ENCODE results near the gene POLR1B.
A peak's percentile ranks its signal among the peaks of the same experiment; 100 is the strongest.
"Not testable (repeated sequence)": the region's sequence is repeated elsewhere in the genome, so short reads cannot be mapped to it uniquely, and the experiment has no call there.

The POLR1B gene

DNA sequence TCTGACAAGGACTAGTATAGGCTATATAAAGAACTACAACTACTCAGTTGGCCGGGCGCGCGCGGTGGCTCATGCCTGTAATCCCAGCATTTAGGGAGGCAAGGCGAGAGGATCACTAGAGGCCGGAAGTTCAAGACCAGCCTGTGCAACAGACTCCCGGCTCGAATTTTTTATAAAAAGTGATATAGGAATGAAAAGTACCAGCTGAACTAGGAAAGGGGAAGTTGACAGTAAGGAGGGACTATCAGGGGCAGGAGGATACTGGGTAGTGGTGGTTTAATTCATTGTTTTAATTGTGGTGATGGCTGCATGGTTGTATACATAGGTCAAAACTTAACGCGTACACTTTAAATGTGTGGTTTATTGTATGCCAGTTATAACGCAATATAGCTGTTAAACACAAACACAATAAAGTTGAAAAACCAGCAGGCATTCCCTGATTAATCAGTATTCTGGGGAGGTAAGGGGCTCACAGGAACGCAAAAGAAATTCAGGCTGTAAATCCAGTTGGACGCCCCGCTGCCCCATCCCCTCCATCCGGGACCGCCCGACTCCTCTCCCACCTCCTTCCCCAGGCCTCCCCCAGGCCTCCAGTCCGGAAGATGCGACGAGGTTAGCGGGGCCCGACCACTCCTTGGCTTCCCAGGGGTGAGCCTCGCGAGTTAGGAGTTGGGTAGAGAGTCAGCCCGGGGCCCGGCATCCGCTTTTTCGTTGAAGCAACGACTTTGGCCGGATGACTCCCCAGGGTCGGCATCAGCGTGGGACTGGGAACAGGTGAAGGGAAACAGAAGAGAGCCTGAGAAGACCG is 746 bp upstream of the POLR1B start:
- DNase-seq (ENCODE audit: low read depth in 2 of 2), result peak; percentile 47 to 56

DNA sequence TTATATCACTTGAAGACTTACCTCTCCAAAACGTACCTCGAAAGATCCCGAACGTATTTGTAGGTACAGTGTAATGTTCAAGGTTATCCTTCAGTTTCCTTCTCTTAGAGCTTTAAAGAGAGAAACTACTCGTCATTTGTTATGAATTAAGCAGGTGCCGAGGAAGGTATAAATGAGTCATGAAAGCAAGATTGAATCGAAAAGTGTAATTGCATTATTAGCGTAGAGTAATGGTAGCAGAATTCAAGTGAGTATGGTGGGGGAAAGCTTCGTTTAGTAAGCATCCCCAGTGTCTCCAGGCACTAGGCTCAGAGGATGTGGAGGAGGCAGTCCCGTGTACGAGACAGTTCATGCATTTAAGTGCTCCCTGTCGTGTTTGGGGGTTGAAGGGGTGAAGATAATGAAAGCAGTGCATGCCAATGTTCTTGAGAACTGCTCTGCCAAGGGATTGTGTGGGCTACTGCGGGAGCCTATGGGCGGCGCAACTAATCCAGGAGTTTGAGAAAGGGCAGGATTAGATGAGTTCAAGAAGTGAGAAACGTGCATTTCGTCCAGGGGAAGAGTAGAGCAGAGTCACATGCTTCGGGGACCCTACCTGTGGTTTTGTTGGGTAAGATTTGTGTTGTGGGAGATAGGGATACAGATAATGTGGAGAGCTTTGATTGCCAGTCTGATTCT is 858 bp downstream of the POLR1B start:
- no peak for DNase-seq (ENCODE audit: low read depth in 2 of 2)

DNA sequence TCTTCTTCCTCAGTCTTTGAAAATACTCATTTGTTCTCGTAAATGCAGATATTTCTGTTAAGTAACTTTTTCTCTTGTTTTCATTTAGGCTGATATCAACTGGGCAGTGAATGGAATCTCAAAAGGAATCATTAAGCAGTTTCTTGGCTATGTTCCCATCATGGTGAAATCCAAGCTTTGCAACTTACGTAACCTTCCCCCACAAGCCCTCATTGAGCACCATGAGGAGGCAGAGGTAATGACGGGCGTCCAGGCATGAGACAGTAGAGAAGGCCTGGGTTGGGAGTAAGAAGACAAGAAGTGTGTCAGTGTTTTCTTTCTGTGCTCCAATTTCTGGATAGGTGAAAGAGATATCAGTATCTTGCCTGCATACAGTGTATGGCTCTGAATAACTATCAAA is 5.1 kb downstream of the POLR1B start:
- DNase-seq (ENCODE audit: low read depth in 2 of 2), result no peak

DNA sequence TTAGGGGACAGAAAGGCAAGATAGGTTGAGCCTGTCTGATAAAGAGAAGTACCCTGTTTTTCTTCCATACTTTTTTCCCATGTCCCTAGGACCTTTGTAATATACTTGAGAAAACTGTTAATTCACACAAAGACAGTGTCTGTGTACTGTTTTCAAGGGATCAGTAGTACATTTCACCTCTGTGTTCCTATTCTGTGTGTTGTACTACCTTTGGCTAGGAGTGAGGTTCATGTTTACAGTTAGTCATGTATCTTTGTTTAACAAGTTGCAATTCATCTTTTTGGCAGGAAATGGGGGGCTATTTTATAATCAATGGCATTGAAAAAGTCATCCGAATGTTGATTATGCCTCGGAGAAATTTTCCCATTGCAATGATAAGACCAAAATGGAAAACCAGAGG is 6.7 kb downstream of the POLR1B start:
- DNase-seq (ENCODE audit: low read depth in 2 of 2), result no peak

DNA sequence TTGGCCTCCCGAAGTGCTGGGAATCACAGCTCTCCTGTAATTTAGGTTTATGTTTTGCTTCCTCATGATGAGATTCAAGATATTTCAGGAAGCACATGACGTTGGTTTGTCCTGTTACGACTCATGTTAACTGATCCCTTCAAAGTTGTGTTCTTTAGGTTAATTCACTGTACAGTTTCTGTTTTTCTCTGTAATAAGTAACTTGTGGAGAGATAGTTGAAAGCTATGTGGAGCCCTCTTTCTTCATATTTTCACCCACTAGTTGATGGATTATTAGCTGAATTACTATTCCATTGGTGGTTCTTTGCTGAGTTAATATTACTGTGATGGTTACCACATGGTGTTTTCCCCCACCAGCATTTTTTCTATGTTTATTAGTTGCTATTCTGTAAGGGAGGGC is 23.8 kb downstream of the POLR1B start:
- no peak for DNase-seq (ENCODE audit: low read depth in 2 of 2)

DNA sequence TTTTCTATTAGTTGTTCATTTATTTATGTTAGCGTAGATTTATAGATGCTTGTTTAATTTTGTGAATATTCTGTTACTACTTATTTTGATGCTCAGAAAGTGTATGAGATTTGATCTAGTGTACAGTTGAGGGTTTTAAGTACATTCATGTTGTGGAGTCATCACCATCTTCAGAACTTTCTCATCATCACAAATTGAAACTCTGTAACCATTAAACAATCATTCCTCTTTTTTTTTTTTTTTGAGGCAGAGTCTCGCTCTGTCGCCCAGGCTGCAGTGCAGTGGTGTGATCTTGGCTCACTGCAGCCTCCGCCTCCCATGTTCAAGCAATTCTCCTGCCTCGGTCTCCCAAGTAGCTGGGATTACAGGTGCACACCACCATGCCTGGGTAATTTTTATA is 24.2 kb downstream of the POLR1B start:
- DNase-seq (ENCODE audit: low read depth in 2 of 2), result not testable (repeated sequence)

DNA sequence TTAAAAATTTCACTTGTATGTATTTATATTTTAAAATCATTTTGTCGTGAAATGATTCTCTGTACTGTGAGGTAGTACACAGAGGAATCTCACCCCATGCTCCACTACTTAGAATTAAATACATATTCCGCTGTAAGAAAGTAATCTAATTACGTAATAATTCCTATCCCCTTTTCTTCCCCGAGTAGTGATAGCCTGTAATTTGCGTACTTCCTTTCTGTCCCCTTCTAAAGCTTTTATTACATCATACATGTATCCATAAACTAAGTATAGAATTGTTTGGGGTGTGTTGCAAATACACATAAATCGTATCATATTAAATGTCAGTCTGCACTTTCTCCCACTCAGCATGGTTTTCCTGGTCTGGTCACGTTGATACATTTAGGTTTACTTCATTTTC is 29.7 kb downstream of the POLR1B start:
- no peak for DNase-seq (ENCODE audit: low read depth in 2 of 2)

DNA sequence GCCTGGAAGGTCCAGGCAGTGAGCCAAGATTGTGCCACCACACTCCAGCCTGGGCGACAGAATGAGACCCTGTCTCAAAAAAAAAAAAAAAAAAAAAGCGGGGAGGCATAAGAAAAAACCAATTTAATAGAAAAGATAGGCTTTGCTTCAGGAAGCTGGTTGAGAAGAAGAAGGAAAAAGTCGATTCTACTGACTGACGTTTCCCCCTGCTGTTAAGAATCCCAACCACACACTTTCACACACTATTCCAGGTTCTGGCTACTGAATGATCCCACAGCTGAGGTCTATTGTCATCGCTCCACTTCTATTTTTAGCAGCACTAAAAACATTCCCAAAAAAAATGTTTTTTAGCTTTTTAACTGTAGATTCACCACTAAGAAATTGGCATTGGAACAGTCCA is 35.5 kb downstream of the POLR1B start:
- DNase-seq (ENCODE audit: low read depth in 2 of 2), result no peak

DNA sequence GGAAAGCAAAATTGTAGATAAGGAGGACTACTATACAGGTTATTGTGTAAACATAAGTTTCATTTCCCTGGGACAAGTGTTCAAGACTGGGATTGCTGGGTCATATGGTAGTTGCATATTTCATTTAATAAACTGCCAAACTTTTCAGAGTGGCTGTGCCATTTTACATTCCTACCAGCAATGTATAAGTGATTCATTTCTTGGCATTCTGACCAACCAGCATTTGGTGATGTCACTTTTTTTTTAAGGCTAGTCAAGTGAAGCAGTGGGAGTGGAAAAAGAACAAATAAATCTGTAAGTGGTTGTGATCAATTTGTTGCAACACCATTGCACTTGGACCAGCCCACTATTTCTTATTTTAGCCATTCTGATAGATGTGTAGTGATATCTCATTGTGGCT is 37.0 kb downstream of the POLR1B start:
- DNase-seq (ENCODE audit: low read depth in 2 of 2), result no peak

DNA sequence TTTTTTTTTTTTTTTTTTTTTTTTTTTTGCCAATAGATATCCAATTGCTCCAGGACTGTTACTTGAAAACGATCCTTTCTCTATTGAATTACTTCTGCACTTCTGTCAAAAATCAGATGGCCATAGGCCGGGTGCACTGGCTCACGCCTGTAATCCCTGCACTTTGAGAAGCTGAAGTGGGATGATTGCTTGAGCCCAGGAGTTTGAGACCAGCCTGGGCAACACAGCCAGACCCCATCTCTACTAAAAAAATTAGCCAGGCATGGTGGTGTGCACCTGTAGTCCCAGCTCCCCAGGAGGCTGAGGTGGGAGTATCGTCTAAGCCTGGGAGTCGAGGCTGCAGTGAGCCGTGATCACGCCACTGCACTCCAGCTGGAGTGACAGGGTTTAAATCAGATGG is 37.8 kb downstream of the POLR1B start:
- DNase-seq (ENCODE audit: low read depth in 2 of 2), result no peak

DNA sequence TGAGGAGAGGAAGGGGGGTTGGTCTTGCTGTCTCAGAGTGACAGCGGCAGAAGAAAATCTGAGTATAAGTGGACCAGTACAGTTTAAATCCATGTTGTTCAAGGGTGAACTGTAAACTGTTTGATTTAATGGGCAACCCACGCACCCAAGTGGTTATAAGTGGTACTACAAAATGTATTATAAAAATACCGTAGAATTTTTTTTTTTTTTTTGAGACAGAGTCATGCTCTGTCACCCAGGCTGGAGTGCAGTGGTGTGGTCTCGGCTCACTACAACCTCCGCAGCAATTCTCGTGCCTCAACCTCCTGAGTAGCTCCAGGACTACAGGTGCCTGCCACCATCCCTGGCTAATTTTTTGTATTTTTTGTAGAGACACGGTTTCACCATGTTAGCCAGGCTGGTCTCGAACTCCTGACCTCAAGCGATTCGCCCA is 40.1 kb downstream of the POLR1B start:
- no peak for DNase-seq (ENCODE audit: low read depth in 2 of 2)

DNA sequence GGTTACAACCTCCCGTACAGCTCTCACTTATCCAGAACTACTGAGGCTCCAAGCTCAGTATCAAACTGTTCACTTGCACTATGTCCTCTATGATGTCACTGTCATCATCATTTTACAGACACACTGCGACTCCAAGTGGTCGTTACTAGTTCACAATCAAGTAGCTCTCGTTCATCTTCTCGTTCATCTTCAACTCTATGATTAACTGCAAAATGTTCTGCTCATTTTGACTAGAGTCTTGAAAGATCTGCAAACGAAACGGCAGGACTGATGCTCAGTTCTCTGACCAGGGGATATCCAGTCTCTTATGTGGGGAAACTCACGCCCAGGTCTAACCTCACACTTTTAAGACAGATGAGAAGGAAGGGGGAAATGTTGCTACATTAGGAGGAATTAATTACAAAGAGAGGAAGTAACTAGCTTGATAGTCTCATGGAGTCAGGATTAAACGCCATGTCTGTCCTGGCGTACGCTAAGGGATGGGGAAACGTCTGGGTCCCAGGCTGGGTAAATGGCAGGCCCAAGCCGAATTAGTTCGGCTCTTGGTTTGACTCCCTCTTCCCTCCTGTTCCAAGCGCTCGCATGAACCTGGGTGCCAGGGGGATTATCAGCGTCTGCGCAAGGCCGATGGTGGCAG is 41.4 kb downstream of the POLR1B start:
- no peak for DNase-seq (ENCODE audit: low read depth in 2 of 2)

DNA sequence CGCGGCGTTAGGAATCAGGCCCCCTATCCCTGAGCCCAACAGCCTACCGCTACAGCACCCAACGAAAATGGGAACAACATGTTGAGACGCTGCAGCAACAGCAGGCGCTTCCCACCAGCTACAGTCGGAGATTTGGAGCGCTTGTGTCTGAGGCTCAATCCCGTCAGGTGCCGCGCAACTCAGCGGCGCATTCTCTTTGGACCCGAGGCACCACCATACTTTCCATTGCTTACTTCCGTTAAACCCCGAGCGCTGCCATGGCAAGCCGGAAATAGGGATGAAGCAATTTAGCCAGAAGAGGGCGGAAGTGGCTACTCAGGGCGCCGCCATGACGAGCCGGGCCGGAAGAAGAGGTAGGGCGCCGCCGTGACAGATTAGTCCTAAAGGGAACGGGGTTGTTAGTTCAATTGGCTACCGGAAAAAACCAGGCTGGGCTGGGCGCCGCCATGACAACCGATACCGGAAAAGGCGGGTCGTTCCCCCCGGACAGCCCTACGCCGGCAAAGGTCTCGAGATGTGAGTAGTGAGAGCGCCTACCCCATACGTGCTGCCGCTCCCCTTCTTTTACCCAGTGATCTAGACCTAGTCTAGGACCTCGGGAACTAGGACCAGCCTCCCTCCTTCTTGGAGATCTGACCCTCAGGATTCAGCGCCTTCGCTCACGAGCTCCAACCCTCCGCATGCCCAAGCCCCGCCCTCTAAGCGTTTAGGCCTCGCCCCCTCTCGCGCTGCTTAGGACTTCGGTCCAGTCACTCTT is 42.0 kb downstream of the POLR1B start, which contains the start of gene CHCHD5:
CHCHD5 (plus strand) TSS at position 476 of the 757 bp plus-strand sequence; CDS start at position 515, 39 bp downstream.
- peak; percentile 78 to 83 for DNase-seq (ENCODE audit: low read depth in 2 of 2)

DNA sequence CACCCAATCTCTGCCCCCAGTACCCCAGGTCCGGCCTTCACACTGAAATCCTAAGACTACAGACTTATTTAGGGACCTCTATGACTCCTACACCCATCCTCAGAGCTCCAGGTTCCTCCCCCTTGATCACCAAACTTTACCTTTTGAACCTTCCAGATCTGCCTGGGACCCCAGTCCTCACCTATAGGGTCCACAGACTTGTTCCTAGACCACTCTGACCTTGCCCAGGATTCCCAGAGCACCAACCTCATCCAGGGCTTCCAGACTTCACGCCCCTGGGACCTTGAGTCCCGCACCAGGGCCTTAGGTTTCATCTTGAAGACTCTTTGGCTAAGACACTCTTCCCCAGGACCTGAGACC is 42.6 kb downstream of the POLR1B start:
- DNase-seq (ENCODE audit: low read depth in 2 of 2), result no peak

DNA sequence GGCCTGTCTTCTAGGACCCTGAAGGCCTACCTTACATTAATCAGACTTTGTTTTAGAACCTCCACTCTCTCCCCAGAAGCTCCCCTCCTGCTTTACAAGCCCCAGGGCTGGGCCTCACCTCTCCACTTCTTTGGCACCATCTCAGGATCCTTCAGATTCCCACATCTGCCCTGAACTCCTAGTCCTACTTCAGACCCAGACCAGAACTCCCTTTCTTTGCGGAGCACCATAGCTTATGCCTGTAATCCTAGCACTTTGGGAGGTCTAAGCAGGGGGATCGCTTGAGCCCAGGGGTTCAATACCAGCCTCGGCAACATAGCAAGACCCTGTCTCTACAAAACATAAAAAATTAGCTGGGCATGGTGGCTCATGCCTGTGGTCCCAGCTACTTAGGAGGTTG is 43.1 kb downstream of the POLR1B start:
- no peak for DNase-seq (ENCODE audit: low read depth in 2 of 2)

DNA sequence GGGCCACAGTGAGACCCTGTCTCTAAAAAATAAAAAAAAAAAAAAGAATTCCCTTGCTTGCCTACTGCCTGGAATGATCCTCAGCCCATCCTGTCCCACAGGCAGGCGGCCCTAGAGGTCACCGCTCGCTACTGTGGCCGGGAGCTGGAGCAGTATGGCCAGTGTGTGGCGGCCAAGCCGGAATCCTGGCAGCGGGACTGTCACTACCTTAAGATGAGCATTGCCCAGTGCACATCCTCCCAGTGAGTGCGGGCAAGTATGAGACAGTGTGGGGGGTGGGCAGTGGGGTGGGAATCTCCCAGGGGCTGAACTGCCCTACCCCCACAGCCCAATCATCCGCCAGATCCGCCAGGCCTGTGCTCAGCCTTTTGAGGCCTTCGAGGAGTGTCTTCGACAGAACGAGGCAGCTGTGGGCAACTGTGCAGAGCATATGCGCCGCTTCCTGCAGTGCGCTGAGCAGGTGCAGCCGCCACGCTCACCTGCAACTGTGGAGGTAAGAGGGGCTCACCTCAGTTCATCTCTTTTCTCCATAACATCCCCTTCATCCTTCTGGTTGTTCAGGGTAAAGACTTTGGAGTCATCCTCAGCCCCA is 43.7 kb downstream of the POLR1B start:
- DNase-seq (ENCODE audit: low read depth in 2 of 2), result no peak

DNA sequence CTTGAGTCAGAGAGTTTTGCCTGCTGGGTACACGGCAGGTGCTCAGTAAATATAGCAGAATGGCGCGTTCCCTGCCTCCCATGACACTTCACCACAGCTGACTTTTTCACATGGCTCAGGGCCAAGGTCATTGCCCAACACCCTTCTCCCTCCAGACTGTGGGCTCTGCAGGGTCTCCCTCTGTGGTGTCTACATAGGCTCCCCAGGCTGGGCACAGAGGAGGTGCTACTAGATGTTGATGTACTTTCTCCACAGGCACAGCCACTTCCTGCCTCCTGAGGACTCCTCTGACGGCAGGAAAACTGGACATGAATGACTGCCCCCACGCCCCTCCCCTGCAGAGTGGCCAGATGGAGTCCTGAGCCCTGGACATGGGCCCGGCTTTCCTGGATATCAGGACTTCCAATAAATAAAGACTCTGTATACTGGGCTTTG is 46.4 kb downstream of the POLR1B start:
- DNase-seq (ENCODE audit: low read depth in 2 of 2), result no peak

DNA sequence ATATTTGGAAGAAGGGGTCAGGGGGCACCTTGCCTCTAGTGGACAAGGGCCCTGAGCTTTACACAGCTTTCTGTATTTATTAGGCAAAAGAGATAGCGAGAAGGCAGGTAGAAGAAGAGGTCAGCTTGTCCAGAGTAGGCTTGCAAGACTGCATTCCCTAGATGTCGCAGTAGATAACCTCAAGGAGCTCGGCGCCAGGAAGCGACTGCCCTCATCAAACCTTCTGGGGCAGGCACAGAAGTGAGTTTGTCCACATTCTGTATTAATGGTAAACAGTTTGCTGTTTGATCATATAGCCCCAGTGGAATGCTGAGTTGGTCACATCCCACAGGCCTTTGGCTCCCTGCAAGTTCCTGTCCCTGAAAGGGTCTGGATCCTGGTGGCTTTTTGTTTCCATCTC is 49.1 kb downstream of the POLR1B start:
- no peak for DNase-seq (ENCODE audit: low read depth in 2 of 2)

DNA sequence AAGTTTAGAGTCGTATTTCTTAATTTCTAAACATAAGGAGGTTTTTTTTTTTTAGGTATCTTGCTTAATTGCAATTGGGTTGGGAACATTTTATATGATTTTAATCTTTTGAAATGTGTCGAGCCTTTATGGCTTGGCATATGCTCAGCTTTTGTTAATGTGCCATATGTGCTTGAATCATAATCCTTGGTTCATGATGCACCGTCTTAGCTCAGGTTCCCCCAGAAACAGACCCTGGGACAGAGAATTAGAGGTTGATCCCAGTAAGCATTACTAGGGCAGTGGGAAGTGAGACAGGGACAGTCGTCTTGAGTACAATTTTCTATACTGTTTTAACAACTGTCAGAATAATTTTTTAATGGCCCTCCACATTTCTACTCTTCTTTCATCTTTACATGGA is 51.5 kb downstream of the POLR1B start:
- DNase-seq (ENCODE audit: low read depth in 2 of 2), result no peak

DNA sequence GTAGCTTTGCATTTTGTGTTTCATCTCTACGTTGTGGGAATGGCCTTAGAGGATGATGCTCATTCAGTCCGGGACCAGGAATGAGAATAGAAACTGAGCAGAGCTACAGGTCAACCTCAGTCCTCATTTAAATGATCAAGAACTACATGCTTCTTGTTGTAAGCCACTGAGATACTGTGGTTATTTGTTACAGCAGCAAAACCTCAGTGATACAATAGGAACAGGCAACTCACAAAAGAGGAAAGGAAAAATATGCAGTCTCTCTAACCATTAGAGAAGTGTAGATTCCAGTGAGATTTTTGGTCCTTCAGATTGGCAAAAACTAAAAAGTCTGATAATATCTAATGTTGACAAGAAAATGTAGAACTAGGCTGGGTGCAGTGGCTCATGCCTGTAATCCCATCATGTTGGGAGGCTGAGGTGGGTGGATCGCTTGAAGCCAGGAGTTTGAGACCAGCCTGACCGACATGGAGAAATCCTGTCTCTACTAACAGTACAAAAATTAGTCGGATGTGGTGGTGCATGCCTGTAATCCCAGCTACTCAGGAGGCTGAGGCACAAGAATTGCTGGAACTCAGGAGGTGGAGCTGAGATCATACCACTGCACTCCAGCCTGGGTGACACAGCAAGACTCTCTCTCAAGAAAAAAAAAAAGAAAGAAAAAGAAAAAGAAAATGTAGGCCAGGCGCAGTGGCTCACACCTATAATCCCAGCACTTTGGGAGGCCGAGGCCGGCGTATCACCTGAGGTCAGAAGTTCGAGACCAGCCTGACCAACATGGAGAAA is 55.5 kb downstream of the POLR1B start:
- no peak for DNase-seq (ENCODE audit: low read depth in 2 of 2)

DNA sequence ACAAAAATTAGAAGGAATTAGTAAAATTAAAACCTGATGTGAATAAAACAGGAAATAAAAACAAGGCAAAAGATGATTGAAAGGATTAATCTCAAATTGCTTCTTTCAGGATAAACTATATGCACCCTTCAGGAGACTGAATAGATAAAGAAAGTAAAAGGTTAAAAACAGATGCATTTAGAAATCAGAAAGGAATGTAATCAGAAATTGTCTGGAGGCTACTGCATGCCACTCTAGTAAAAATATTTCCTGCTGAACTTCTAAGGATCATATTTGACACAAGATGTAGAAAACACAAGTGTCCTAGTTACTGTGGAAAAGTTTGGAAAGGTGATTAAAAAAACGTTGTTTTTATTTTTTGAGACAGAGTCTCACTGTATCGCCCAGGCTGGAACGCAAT is 58.4 kb downstream of the POLR1B start:
- no peak for DNase-seq (ENCODE audit: low read depth in 2 of 2)

Data from stimulated activated CD4-positive, alpha-beta T cell treated with anti-CD3 and anti-CD28 coated beads, Interleukin-1b, Interleukin-23, amount 100 ng/mL, for 4 hours (primary cell).